GM10847 (cell line): ENCODE data around the gene DIAPH3.

ENCODE experiments used
- POLR2A ChIP-seq: IDR thresholded peaks from 2 replicates; pipeline ENCODE4 v1.6.1; 2011; ENCODE audit not compliant: insufficient read length; ENCODE audit errors: extremely low read depth

Gene DIAPH3

GRCh38 chr13:60118696-60119400 lies 44.9 kb downstream of the DIAPH3 start:
- TF ChIP-seq POLR2A, result no peak

GRCh38 chr13:60114499-60115028 lies 49.2 kb downstream of the DIAPH3 start:
- no peak for TF ChIP-seq POLR2A

GRCh38 chr13:60112771-60113170 lies 51.0 kb downstream of the DIAPH3 start:
- no peak for TF ChIP-seq POLR2A

GRCh38 chr13:60111691-60112090 lies 52.0 kb downstream of the DIAPH3 start:
- TF ChIP-seq POLR2A, result no peak

- TF ChIP-seq POLR2A, result no peak
Observed at GRCh38 chr13:60109285-60109684, 54.4 kb downstream of the DIAPH3 start.

GRCh38 chr13:60108589-60108988 lies 55.1 kb downstream of the DIAPH3 start:
- TF ChIP-seq POLR2A, result no peak

- no peak for TF ChIP-seq POLR2A
Observed at GRCh38 chr13:60099631-60100420, 63.9 kb downstream of the DIAPH3 start.

- TF ChIP-seq POLR2A, result no peak
Observed at GRCh38 chr13:60095300-60095699, 68.4 kb downstream of the DIAPH3 start.

GRCh38 chr13:60094385-60095088 lies 69.2 kb downstream of the DIAPH3 start:
- TF ChIP-seq POLR2A, result no peak

GRCh38 chr13:60093425-60094019 lies 70.2 kb downstream of the DIAPH3 start:
- no peak for TF ChIP-seq POLR2A

- no peak for TF ChIP-seq POLR2A
Observed at GRCh38 chr13:60091573-60091972, 72.2 kb downstream of the DIAPH3 start.

- TF ChIP-seq POLR2A, result no peak
Observed at GRCh38 chr13:60090574-60090973, 73.2 kb downstream of the DIAPH3 start.

- no peak for TF ChIP-seq POLR2A
Observed at GRCh38 chr13:60080850-60081249, 82.9 kb downstream of the DIAPH3 start.

GRCh38 chr13:60078226-60078625 lies 85.5 kb downstream of the DIAPH3 start:
- TF ChIP-seq POLR2A, result no peak

- TF ChIP-seq POLR2A, result no peak
Observed at GRCh38 chr13:60075850-60076249, 87.9 kb downstream of the DIAPH3 start.
